H7 (cell line): ENCODE results near the gene TCF12. TPM values are rescaled to one million over a fixed set of nuclear protein-coding genes. Genes with fewer than 3 reads are reported as not detected.

ENCODE experiments used
- DNase-seq: peaks from one replicate; pipeline ENCODE4 v3.0.0; 2012
- H3K27me3 ChIP-seq: 2 replicates; pipeline ENCODE4 v1.6.0; 2011; ENCODE audit warnings: mild to moderate bottlenecking, low read length; ENCODE audit not compliant: control insufficient read depth, insufficient read depth
- H3K36me3 ChIP-seq: replicated peaks from 2 replicates; pipeline ENCODE4 v1.5.1; 2011; ENCODE audit warnings: low read length; ENCODE audit not compliant: control insufficient read depth, insufficient read depth
- H3K4me3 ChIP-seq: 2 replicates; pipeline ENCODE4 v1.5.1; 2011; ENCODE audit warnings: low read depth, mild to moderate bottlenecking, control low read depth, low read length, moderate library complexity; ENCODE audit not compliant: insufficient read depth
- total RNA-seq: library from RNA; depleted of rRNA; stranded (reverse); fragments of >200 nt; shearing (Covaris generic); gene quantifications from 2 replicates; pipeline ENCODE4 v1.2.3, GENCODE V29; 2014

TCF12 gene
- total RNA-seq, 1 experiment from 2014 or later, result 54.5 TPM

GRCh38 chr15:57064033-57064432 is 145.6 kb downstream of the TCF12 start:
- H3K27me3 ChIP-seq, result no peaks in the 10 kb centered on the region
- no peaks in the 10 kb centered on the region for H3K36me3 ChIP-seq
- no peak for DNase-seq
- no peak overlapping the region for H3K4me3 ChIP-seq

- DNase-seq, result no peak
These were observed 151.0 kb downstream of the TCF12 start for GRCh38 chr15:57069423-57069822.

GRCh38 chr15:57070674-57071073 is 152.2 kb downstream of the TCF12 start:
- no peaks in the 10 kb centered on the region for H3K27me3 ChIP-seq
- H3K4me3 ChIP-seq, result no peak overlapping the region
- H3K36me3 ChIP-seq, result no peaks in the 10 kb centered on the region
- DNase-seq, result no peak

More at GRCh38 chr15:57069423-57069822, 151.0 kb downstream of the TCF12 start:
- Histone ChIP-seq H3K27me3 (no peaks in the 10 kb centered on the region), H3K36me3 (no peaks in the 10 kb centered on the region), H3K4me3 (no peak overlapping the region)

DNA sequence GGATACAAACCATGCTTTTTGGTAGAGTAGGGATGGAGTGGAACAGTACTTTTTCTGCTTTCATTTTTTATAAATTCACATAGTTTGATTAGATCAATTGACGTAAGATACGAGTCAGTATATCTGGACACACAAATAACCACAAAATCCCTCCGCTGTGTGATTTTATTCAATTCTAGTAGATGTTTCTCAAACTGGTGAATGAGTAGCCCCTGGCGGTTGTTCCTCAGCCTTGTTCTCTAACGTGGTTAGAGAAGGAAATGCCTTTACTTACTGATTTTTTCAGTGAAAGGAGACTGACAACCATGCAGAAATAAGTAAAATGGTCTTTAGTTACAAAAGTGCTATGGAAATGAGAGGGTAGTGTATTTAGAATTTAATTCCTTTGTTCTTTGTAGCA is 161.0 kb downstream of the TCF12 start:
- Histone ChIP-seq H3K36me3 (no peaks in the 10 kb centered on the region), H3K4me3 (no peak overlapping the region), H3K27me3 (no peaks in the 10 kb centered on the region)
- DNase-seq, result no peak

DNA sequence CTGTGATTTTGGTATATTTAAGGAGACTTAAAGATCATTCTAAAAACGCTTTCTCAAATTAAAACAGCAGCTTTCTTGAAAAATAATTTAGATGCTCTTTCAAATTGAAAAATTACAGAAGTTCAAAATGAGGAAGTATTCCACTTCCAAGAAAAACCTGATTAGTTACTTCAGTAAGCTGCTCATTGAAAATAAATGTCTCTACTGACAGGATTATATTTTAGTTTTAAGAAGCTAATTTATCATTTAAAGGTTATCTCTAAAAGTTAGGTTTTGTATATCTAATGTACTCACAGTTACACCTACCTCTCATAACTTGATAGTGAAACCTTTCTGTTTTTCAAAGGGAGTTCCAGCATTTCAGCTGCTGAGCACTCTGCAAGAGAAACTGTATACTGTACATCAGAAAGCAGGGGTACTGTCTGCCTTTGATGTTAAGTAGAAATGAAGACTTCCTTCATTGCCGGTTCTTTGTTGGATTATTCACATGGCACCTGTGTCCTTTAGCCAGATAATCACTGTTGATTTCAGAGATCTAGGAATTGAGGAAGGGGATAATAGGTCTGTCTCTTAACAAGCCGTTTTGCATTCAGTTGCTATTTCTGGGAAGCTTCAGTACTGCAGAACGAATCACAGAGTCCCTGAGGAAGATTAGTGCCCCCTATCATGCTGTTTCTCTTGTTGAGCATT is 161.6 kb downstream of the TCF12 start:
- H3K36me3 ChIP-seq, result no peaks in the 10 kb centered on the region
- DNase-seq, result no peak
- no peaks in the 10 kb centered on the region for H3K27me3 ChIP-seq
- H3K4me3 ChIP-seq, result no peak overlapping the region

GRCh38 chr15:57082054-57082728 is 163.7 kb downstream of the TCF12 start:
- H3K27me3 ChIP-seq, result no peaks in the 10 kb centered on the region
- DNase-seq, result no peak
- H3K36me3 ChIP-seq, result no peaks in the 10 kb centered on the region
- H3K4me3 ChIP-seq, result no peak overlapping the region

DNA sequence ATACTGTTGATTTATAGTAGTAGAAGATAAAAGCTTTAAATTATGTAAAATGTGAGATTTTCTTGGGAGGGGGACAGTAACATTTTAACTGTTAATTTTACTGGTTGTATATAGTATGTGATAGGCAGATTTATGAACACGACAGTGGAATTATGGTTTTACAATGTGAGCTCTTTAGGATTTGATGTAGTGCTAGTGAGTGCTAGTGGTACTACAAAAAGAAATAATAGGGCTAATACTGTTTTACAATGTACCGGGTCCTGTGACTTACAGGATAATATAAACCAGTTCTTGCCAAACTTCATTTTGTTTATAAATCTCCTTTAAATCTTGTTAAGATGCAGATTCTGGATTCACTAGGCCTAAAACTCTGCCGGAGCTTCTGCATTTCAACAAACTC is 165.7 kb downstream of the TCF12 start:
- no peak overlapping the region for H3K4me3 ChIP-seq
- H3K27me3 ChIP-seq, result no peaks in the 10 kb centered on the region
- no peaks in the 10 kb centered on the region for H3K36me3 ChIP-seq
- DNase-seq, result no peak

DNA sequence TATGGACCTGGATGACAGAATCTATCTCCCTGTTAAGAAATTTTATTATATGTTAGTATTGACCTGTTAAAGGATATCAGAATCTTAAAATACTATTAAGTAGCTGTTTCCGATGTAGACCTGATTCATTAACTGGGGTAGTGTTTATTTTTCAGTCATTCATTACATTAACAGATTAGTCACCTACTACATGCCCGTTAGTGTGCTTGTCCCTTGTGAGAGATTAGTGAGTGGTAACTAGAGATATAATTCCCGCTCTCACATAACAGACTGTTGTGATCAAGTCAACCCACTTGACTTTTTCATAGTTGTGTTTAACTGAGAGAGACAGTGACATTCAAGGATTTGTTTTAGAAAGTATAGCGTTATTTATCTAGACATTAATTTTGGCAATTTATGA is 166.8 kb downstream of the TCF12 start:
- DNase-seq, result no peak
- no peaks in the 10 kb centered on the region for H3K27me3 ChIP-seq
- H3K4me3 ChIP-seq, result no peak overlapping the region
- no peaks in the 10 kb centered on the region for H3K36me3 ChIP-seq

DNA sequence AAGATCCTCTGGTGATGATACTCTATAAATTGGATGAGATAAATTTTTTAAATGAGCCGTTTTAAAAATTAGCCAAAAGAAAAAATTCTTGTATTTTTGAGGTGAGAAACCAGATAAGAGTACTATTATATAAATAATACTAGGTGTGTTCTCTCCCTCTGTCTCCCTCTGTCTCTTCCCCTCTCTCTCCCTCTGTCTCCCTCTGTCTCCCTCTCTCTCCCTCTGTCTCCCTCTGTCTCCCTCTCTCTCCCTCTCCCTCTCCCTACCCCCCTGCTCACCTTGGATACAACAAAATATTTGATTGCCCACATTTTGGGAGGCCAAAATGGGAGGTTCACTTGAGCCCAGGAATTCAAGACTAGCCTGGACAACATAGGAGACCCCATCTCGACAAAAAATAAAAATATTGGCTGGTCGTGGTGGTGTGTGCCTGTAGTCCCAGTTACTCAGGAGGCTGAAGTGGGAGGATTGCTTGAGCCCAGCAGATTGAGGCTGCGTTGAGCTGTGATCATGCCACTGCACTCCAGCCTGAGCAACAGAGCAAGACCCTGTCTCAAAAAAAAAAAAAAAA is 168.5 kb downstream of the TCF12 start:
- H3K4me3 ChIP-seq, result no peak overlapping the region
- no peaks in the 10 kb centered on the region for H3K36me3 ChIP-seq
- no peak for DNase-seq
- no peaks in the 10 kb centered on the region for H3K27me3 ChIP-seq

GRCh38 chr15:57089815-57090495 is 171.5 kb downstream of the TCF12 start:
- Histone ChIP-seq H3K27me3 (no peaks in the 10 kb centered on the region), H3K4me3 (no peak overlapping the region), H3K36me3 (no peaks in the 10 kb centered on the region)
- DNase-seq, result no peak

DNA sequence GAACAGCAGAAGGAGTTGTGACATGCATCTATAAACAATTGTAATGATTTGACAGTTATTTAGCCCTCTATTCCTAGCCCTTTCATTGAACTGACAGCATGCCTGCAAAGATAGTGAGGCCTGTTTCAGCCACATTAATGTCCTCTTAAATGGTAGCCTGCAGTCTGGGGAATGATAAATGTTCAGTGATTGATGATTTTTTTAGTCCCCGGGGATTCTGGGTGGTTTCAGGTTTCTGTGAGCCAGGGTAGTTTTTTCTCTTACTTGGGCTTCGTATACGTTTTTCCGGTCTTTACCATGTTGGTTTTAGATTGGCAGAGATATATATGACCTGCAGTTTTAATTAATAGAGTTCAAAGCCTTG is 172.0 kb downstream of the TCF12 start:
- no peak for DNase-seq
- no peak overlapping the region for H3K4me3 ChIP-seq
- H3K36me3 ChIP-seq, result no peaks in the 10 kb centered on the region
- H3K27me3 ChIP-seq, result no peaks in the 10 kb centered on the region

- no peak overlapping the region for H3K4me3 ChIP-seq
- no peak for DNase-seq
These were observed 173.2 kb downstream of the TCF12 start for GRCh38 chr15:57091636-57092035.

DNA sequence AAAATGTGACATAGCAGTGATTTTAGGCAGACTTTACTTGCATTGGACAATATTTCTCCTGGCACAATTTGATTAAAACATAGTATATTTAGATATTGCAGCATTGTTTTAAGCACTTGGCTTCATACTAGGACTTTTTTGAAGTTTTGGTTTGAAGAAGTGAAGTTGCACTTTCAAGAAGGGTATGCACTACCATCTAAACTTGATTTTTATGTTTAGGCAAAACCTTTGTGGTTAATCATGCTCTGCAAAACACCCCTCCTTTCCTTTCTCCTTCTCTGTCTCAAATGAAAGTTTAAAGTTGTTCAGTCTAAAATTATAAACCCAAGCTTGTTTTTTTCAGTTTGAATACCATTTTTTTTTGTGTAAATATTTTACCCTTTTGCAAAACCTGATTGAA is 173.8 kb downstream of the TCF12 start:
- DNase-seq, result no peak
- Histone ChIP-seq H3K36me3 (no peaks in the 10 kb centered on the region), H3K4me3 (no peak overlapping the region), H3K27me3 (no peaks in the 10 kb centered on the region)

More at GRCh38 chr15:57091636-57092035, 173.2 kb downstream of the TCF12 start:
- Histone ChIP-seq H3K36me3 (no peaks in the 10 kb centered on the region), H3K27me3 (no peaks in the 10 kb centered on the region)

DNA sequence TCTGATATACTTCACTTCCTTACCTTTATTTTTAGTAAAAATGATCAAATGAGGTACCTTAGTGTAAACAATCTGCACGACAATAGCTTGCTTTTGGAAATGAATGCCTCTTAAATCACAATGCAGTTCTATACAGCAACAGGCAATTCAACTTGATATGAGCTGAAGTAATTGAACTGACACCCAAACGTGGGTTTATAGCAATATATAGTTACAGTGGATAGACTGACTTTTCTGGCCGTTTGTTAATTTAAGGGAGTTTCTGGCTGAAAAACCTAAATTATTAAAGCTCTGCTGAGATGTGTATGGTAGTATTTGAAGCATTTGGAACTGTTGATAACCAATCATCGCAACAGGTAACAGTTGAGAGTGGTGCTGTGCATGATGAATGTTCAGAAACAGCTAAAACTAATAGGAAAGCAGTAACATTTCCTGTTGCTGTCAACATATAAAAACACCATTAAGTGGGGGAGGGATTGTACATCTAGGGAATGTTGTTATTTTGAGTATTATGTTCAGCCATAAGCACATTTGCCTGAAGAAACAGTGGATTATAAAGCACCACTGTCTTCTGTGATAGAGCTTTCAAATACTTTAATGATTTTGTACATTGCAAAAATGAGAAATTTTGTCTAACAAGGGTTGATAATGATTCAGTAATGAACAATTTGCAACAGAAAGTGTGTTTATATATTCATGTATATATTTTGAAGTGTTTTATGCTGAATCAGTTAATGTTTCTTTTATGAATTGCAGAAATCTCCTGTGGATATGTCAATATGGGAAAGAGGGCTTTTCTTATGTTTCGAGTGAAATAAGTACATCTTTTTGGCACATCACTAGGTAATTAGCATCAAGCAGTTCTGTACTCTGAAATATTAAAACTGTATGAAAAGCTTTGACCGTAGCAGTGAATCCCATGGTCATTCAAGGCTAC is 176.1 kb downstream of the TCF12 start:
- H3K36me3 ChIP-seq, result no peaks in the 10 kb centered on the region
- no peak overlapping the region for H3K4me3 ChIP-seq

More for the DNA sequence above, 176.1 kb downstream of the TCF12 start:
- DNase-seq, result no peak
- no peaks in the 10 kb centered on the region for H3K27me3 ChIP-seq
